HFFc6 (cell line): Measurements from ENCODE around the gene RHPN2. TPM values are rescaled to one million over a fixed set of nuclear protein-coding genes. Genes with fewer than 3 reads are reported as not detected.

Experiments used
- DNase-seq: peaks from one replicate; pipeline ENCODE4 v3.0.0-alpha.2; 2018
- H3K27ac Mint-ChIP-seq: 2 replicates; pipeline ENCODE4 v1.8.0; 2020; ENCODE audit warnings: mild to moderate bottlenecking, mixed read lengths
- H3K27me3 Mint-ChIP-seq: 2 replicates; pipeline ENCODE4 v1.8.0; 2021; ENCODE audit warnings: mild to moderate bottlenecking, moderate library complexity, mixed read lengths; ENCODE audit not compliant: insufficient read depth
- H3K36me3 Mint-ChIP-seq: 2 replicates; pipeline ENCODE4 v1.8.0; 2021; ENCODE audit warnings: low read depth, mixed read lengths
- H3K4me1 Mint-ChIP-seq: 2 replicates; pipeline ENCODE4 v1.8.0; 2020; ENCODE audit warnings: low read depth, mixed read lengths
- H3K4me3 Mint-ChIP-seq: 2 replicates; pipeline ENCODE4 v1.8.0; 2020; ENCODE audit warnings: mild to moderate bottlenecking, moderate library complexity, mixed read lengths
- H3K9me3 Mint-ChIP-seq: 2 replicates; pipeline ENCODE4 v1.8.0; 2020; ENCODE audit warnings: mild to moderate bottlenecking, mixed read lengths
- long read RNA-seq: library from polyadenylated mRNA; unstranded; transcript quantifications from one replicate; pipeline ENCODE4 v2.0.0, GENCODE V29; 2019
- total RNA-seq, 6 experiments: library from RNA; stranded (reverse); fragmentation: NEBNext Ultra II Directional; extraction: Animal tissue kit (Norgen Biotek cat#: 25700); gene quantifications; 2 replicates in 1 of 6; 3 replicates in 5 of 6; pipeline ENCODE4 v1.2.3, GENCODE V29; 2021
- TF ChIP-seq, protein P1 (sequence below): fragments of 200-600 bp; sonication (generic); IDR thresholded peaks from 2 replicates; pipeline ENCODE4 v1.5.0; 2021; ENCODE audit warnings: antibody characterized with exemption, mild to moderate bottlenecking

The RHPN2 gene
- total RNA-seq = 1 to 10 TPM; 2.7 to 5.4 (median 3.4) TPM
- long read RNA-seq, partial matches to known transcripts = 1 of 4 reads
- long read RNA-seq, other reads (novel, unspliced or antisense) = 0 of 4 reads

DNA sequence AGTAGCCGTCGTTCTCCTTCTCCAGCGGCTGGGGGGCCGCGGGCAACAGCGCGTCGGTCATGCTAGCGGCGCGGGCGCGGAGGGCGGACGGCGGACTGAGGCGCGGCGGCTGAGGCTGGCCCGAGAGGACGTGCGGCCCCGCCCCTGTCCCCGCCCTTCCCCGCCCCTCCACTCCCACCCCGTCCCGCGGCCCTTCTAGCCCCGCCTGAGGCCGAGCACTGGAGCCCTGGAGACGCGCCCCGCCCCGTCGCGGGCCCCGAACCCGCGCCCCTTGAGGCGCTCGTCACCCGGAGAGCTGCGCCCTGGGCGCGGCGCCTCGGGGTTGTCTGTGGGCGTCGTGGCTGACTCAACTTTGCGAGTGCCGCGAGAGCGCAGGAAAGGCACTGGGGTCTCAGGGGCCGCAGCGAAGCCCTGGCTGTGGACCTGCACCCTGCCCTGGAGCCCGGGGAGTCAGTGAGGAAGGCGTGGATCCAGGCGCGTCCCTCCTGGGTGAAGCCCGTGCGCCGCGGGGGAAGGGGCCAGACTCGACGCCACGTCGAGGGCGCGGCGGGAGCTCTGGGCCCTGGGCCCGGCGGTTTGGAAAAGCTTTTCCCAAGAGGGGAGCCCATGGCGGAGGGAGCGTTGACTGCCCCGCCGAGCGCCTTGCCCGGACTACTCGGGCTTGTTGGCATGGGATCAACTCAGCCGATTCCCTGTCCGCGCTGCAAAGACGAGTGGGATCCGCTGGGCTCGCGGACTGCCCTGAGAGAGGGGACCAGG is at the start of gene RHPN2:
Gene RHPN2 (minus strand): TSS at position 97 of the 759 bp plus-strand sequence. CDS start 36 bp downstream, at position 61.
- TF ChIP-seq, protein P1, sequence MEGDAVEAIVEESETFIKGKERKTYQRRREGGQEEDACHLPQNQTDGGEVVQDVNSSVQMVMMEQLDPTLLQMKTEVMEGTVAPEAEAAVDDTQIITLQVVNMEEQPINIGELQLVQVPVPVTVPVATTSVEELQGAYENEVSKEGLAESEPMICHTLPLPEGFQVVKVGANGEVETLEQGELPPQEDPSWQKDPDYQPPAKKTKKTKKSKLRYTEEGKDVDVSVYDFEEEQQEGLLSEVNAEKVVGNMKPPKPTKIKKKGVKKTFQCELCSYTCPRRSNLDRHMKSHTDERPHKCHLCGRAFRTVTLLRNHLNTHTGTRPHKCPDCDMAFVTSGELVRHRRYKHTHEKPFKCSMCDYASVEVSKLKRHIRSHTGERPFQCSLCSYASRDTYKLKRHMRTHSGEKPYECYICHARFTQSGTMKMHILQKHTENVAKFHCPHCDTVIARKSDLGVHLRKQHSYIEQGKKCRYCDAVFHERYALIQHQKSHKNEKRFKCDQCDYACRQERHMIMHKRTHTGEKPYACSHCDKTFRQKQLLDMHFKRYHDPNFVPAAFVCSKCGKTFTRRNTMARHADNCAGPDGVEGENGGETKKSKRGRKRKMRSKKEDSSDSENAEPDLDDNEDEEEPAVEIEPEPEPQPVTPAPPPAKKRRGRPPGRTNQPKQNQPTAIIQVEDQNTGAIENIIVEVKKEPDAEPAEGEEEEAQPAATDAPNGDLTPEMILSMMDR = no peak
- peaks cover 2% of the 10 kb centered on the region; the same call in 1 of the 2 replicates for H3K27me3 Mint-ChIP-seq
- DNase-seq = peak; percentile 39
- no peaks in the 10 kb centered on the region for H3K36me3 Mint-ChIP-seq
- H3K27ac Mint-ChIP-seq = no peak within 1 kb of the TSS
- no peaks in the 10 kb centered on the region for H3K9me3 Mint-ChIP-seq
- peak within 1 kb of the TSS; percentile 79 for H3K4me3 Mint-ChIP-seq
- H3K4me1 Mint-ChIP-seq = peaks cover 10% of the 10 kb centered on the region

DNA sequence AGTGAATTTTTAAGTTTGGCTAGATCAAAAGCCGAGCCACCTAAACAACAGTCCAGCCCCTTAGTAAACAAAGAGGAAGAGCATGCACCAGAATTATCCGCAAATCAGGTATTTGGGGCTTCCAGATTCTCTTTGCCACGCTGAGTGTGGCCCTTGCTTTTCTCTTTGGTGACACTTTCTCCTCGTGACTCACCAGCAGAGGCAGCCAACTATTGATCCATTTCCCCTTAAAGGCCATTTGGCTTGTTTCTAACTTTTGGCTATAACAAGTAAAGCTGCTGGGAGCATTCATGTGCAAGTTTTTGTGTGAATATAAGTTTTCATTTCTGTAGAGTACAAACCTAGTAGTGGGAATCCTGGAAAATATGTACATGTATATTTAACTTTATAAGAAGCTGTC is 49.6 kb upstream of the RHPN2 start:
- peaks cover 15% of the 10 kb centered on the region for H3K36me3 Mint-ChIP-seq

DNA sequence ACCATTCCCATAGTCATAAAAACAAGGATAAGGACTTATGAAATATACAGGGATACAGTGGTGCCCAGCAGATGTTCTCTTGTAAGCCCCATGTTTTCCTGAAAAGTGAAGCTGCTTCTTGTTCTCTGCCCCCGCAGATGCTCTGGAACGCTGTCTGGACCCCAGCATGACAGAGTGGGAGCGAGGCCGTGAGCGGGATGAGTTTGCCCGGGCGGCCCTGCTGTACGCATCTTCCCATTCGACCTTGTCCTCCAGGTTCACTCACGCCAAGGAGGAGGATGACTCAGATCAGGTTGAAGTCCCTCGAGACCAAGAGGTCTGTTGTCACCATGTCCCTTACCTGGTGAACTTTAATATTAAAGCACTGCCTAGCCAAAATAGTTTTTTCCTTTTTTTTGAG is 46.9 kb upstream of the RHPN2 start:
- Mint-ChIP-seq H3K27me3 (no peaks in the 10 kb centered on the region), H3K27ac (no peak overlapping the region), H3K4me3 (no peak overlapping the region), H3K4me1 (peaks cover 14% of the 10 kb centered on the region), H3K9me3 (no peaks in the 10 kb centered on the region), H3K36me3 (peaks cover 16% of the 10 kb centered on the region)
- TF ChIP-seq, protein P1 = no peak
- no peak for DNase-seq

More for the DNA sequence above, 49.6 kb upstream of the RHPN2 start:
- Mint-ChIP-seq H3K4me3 (no peak overlapping the region), H3K4me1 (peaks cover 14% of the 10 kb centered on the region), H3K9me3 (no peaks in the 10 kb centered on the region), H3K27ac (no peak overlapping the region), H3K27me3 (no peaks in the 10 kb centered on the region)
- DNase-seq = no peak
- TF ChIP-seq, protein P1 = no peak

DNA sequence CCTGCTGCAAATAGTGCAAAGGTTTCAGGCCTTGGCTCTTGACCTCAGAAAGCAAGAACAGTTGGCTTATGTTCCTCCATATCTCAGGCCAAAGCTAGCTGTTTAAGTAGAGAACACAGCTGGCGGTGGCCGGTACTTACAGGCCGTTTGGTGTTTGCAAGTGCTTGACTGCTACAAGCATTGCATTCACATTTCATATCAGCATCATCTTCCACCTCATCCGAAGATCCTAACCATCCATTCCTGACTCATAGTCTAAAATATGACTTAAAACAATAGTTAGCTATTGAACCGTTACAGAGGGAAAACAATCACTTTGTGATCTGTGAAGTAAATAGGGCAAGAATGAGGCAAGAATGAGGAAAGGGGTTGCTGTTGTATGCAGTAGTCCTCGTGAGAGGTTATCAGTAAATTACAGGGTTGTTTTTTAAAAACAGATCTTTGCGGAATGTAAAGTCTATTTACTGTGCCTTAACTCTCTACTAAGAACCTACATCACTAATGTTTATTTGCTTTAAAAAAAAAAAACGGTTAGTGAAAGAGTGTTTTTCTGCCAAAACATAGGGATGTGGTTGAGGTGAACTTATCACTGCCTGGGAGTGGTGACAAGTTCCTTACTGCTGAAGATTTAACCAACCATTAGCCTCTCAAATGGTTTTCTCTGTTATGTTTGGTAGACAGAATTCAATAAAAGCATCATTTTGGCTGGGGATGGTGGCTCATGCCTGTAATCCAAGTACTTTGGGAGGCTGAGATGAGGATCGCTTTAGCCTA is 45.6 kb upstream of the RHPN2 start:
- Mint-ChIP-seq H3K4me3 (no peak overlapping the region), H3K4me1 (peaks cover 14% of the 10 kb centered on the region), H3K27ac (peak overlapping the region; percentile 65), H3K9me3 (no peaks in the 10 kb centered on the region), H3K27me3 (no peaks in the 10 kb centered on the region), H3K36me3 (peaks cover 20% of the 10 kb centered on the region)
- peak; percentile 58 for DNase-seq
- TF ChIP-seq, protein P1 = no peak

DNA sequence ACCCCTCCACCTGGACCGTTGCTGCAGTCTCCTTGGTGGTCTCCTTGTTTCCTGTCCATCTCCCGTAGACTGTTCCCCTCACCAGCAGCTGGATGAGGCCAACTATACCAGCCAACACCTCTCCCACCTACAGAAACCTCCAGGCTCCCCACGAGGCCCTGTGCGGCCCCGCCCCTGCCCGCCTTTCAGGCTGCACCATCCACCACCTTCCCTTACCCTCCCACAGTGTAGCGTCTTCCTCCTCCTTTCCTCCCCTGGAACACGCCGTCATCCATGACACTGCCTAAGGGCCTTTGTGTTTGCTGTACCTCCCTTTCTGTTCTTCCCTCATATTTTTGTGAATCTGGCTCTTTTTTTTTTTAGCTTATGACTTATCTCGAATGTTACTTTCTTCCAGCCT is 43.5 kb upstream of the RHPN2 start:
- peaks cover 14% of the 10 kb centered on the region for H3K4me1 Mint-ChIP-seq
- H3K27me3 Mint-ChIP-seq = no peaks in the 10 kb centered on the region
- no peak overlapping the region for H3K4me3 Mint-ChIP-seq
- no peak overlapping the region; the same call in 1 of the 2 replicates for H3K27ac Mint-ChIP-seq
- peaks cover 25% of the 10 kb centered on the region for H3K36me3 Mint-ChIP-seq
- H3K9me3 Mint-ChIP-seq = no peaks in the 10 kb centered on the region
- no peak for DNase-seq
- TF ChIP-seq, protein P1 = no peak
